Right kidney (tissue), 9 donors: Measurements from ENCODE around the gene SERTM1.
A peak's percentile ranks its signal among the peaks of the same experiment; 100 is the strongest.

Source experiments
- DNase-seq: peaks from one replicate; pipeline ENCODE4 v3.0.0-alpha.2; 2016
- long read RNA-seq, 8 donors: transcript quantifications; one replicate each; lab custom pipeline, GENCODE V29; 2026

SERTM1 gene
- long read RNA-seq, donor 1, partial matches to known transcripts: 0 of 1 reads
- long read RNA-seq, donor 1, other reads (novel, unspliced or antisense): 0 of 1 reads
- long read RNA-seq, donor 2: 0 reads
- long read RNA-seq, donor 3: 0 reads
- long read RNA-seq, donor 4: 0 reads
- long read RNA-seq, donor 5: 0 reads
- long read RNA-seq, donor 6: 0 reads
- long read RNA-seq, donor 7: 0 reads
- long read RNA-seq, donor 8: 0 reads

DNA sequence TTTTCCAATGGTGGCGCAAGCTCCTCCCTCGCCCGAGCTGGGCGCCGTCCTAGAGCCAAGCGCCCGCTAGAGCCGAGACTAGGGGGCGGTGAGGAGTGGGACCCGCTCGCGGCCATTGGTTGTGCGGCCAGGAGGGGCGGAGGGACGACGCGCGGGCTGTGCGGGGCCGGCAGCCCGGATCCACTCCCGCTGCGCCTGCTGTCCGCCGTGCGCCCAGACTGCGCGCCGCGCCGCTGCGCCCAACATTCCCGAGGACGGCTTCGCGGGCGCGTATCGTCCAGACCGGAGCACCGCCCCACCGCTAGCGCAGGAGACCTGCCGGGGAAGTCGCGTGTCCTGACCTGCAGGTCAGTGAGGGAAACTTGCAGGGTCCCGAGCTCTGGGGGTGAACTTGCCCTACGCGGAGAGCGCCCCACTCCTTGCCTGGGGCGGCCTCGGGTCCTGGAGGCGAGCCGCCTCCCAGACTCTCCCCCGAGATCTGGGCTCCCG lies at the start of gene SERTM1:
SERTM1 (plus strand) TSS at position 183 of the 489 bp plus-strand sequence. CDS start 21,059 bp downstream, outside the sequence.
- DNase-seq: peak; percentile 72

DNA sequence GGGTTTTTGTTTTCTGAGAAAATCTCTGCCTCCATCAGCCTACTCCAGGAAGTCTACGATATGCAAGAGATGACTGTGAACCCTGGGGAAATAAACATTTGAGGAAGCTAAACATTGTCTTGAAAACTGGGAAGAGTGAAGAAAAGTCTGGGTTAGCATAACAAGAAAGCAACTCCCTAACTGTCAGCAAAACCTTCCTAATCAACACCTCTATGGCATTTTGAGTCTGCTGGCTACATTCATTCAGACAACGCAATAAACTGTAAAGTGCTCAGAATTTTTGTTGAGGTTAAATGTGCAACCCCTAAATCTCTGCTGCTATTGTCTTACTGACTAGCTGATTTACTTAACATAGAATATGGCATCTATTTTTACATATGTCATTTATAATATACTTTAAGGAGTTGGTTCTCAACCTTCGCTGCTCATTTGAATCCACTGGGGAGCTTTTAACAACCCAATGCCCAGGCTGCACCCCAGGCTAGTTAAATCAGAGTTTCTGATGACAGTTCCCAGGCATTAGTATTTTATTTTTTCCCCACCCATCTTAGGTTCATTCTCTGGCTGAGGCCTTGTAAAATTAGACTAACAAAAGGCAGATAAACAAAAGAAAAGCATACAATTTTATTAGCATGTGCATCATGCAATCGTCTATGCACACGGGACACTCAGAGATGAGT lies 45.3 kb upstream of the SERTM1 start:
- no peak for DNase-seq

DNA sequence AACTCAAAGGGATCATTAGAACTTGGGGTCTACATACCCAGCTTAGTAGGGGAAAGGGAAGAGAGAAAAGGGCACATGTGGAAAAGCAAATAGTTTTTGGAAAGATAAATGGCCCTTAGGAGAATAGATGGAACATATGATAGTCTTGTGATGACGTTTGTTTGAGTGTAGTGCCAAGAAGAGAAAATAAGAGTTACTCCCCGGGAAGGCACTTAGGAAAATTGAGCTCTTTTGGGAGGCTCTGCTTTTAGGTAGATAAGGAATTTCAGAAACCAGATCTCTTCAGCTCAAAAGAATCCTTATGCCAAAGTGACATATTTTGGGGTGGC lies 44.8 kb upstream of the SERTM1 start:
- DNase-seq: no peak

- no peak for DNase-seq
Observed at GRCh38 chr13:36630181-36630803, 43.5 kb upstream of the SERTM1 start.

DNA sequence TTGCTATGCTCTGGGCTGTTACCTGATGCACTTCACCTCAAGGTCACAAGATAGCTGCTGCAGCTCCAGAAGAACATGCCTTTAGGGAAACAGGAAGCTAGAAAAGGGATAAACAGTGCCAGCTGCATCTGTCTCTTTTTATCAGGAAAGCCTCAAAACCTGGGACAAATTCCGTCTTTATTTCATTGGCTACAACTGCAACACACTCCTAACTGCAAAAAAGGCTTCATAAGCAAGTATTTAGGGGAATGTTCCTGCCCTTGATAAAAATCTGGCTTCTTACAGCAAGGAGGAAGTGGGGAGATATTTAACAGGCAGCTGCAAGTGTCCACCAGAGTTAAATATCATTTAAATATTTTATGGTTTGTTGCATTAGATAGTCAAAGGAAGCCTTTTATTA lies 34.2 kb upstream of the SERTM1 start:
- no peak for DNase-seq

DNA sequence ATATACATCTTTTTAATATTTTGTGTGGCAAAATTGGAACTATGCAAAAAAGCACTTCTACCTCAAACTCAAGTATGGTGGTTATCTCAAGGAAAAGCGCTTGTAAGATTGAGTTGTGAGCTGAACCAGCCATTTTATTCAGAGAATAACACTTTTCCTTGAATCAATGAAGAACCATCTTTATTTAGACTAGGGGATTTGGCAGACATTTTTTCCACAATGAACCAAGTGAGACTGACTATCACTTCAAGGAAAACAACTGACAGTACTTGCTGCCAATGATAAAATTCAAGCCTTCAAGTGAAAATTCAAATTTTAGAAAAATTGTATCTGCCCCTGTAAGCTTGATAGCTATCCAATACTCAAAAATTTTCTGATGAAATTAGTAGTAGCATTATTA lies 23.2 kb upstream of the SERTM1 start:
- no peak for DNase-seq

- no peak for DNase-seq
Observed at GRCh38 chr13:36665630-36666029, 8.2 kb upstream of the SERTM1 start.

DNA sequence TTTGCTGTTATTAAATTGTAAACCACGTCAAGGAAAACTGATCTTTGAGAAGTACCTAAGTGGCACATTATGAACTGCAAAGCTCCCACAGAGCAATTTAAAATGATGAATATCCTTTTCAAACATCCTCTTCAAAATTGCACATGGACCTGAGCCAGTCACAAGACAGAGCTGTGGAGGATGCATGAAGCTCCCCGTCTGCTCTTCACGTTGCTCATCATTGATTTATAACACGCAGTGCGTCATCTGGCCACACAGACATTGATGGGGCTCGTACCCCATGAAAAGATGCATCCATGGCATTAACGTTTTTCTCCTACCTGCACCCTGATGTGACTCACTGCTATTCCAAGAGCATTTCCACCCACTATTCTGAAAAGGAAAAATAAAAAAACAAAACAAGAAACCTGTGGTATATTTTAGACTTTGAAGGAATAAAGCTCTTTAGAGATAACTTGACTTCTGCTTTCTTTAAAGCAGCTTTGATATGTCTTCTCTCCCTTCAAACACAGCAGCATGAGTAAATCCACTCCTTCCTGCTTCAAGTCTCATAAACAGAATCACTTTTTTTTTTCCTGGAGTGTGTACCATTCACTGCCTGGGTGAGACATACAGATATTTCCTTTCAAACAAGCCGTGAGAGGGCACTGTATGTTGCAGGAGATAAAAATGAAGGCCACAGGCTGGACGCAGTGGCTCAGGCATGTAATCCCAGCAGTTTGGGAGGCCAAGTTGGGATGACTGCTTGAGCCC lies 7.2 kb upstream of the SERTM1 start:
- DNase-seq: no peak

- no peak for DNase-seq
Observed at GRCh38 chr13:36668316-36668715, 5.5 kb upstream of the SERTM1 start.

GRCh38 chr13:36673352-36673751 lies 468 bp upstream of the SERTM1 start:
- DNase-seq: no peak

DNA sequence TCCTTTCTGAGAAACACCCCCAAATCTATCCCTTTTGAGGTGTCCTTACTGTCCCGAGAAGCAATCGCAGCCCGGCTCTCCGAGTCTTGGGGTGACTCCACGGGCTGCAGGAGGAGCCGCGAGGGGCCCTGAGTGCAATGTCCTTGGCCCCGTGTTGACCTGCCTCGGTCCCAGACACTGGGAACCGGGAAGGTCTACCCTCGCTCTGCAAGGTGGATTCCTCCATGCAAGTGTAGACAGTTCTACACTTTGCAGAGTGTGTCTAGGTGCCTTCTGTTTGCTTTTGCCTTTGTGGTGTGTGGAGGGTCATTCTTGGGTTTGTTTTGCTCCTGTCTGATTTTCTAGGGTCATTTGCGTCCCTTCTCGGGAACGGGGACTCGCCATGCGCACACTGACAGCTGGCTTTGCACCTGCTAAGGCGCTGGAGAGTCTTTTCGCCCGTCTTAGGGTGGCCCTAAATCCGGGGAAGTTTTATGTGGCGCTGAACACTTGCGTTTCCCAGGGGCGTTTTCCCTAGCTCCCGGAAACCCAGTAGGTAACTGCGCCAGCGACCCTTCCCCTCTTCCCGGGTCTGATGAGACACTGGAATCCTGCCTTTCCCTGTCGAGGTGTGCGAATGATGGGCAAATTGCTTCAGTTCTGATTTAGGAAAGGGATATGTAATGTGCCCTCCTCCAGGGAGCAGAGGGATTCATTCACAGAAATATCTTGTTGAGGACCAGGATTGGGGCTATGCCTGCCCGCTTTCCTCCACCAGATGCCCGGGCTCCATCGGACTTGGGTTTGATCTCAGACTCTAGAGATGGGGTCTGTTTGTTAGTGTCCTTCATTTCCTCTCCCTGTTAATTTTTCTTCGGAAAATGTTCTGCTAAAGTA lies 755 bp downstream of the SERTM1 start:
- DNase-seq: peak; percentile 21

- no peak for DNase-seq
Observed at GRCh38 chr13:36675213-36675536, 1.4 kb downstream of the SERTM1 start.

DNA sequence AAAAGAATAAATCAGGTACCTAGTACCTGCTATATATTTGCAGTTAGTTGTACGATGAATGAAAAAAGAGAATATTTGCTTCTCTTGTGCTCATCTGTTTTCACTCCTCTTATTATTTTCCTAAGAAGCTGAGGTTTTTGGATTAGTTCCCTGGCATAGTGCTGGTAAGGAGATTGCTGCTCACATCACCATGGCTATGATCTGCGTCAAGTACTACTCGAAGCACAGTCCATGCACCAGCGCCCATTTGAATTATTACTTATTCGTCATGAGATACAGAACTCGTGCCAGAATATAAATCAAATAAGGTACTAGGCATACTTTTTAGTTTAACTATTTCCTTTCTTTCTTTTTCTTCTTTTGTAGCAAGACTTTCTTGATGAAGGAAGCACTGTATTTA lies 7.1 kb downstream of the SERTM1 start:
- DNase-seq: no peak

- no peak for DNase-seq
Observed at GRCh38 chr13:36681894-36682624, 8.2 kb downstream of the SERTM1 start.

DNA sequence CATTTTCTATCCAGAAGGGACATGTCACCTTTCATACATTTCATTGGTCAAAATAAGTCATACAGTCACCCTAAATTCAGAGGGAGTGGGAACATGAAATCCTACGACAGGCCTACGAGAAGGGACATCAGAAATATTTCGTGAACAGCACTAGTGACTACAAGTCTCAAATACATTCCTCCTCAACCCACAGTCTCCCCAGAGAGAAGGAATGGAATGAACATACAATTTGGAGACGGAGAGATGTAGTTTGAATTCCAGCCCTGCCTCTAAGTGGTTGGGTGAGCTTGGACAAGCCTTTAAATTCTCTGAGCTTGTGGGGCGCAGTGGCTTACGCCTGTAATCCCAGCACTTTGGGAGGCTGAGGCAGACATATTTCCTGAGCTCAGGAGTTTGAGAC lies 9.9 kb downstream of the SERTM1 start:
- DNase-seq: no peak

GRCh38 chr13:36685927-36686326 lies 12.1 kb downstream of the SERTM1 start:
- DNase-seq: no peak

GRCh38 chr13:36696410-36697010 lies 22.7 kb downstream of the SERTM1 start:
- DNase-seq: no peak

DNA sequence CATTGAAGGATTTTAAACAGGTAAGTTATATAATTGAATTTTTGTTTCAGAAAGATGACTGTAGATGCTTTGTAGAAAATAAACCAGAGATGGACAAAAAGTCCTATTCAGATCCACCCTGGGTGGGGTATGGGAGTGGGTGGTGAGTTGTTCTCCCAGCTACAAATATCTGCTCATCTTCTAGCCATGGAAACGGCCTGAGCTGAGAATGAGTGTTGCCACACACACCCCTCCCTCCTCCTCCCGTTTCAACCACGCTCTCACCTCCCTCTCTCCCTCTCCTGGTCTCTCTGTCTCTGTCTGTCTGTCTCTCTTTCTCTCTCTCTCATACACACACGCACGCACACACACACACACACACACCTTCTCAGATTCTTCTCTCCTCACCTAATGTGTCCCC lies 26.4 kb downstream of the SERTM1 start:
- no peak for DNase-seq

DNA sequence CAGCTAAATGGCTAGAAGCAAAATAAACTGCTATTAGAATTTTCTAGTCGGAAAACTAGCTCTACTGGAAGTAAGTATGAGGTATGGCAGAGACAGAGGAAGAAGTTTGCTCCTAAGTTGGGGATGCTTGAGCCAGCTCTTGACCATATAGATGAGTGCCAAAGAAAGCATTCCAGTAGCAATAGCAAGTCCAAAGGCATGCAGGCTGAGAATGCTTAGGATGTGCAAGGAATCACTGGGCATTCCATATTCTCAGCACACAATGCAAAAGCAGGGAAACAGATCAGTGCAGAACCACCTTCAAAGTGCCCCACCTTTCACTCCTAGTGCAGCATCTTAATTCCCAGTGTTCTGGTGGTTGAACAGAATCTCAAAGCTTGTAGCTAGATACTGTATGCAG lies 32.9 kb downstream of the SERTM1 start:
- no peak for DNase-seq

DNA sequence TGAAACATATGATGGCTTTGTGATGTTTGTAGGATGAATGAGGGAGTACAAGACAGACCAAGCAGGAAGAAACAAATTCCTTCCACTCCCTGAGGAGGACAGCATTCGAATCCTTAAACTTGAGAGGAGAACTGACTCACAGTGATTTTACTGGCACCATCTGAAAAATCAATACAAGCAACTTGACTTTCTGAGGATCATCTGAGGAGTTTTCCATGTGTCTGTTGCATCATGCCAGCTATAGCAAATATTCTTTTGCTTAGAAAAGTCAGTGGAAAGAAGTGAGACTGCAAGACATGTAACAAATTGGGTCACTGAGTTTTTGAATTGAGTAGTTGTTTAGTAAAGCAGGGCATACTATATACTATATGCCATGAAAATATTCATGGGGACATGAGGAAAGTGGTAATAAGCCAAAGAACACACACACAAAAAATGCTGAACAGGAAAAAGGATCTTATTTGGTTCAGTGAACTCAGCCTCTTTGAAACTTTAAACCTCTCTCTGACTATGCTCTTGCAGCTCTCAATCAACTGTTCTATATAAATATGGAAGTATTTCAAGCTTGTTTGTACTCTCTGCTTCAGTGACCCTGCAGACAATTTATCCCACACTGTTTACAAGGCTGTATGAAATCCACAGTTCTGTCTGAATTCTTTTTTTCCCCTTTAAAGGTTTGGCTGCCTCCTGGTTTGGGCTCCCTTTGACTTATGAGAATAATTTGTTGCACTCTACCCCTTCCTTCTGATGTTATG lies 35.5 kb downstream of the SERTM1 start:
- DNase-seq: peak; percentile 23
